Measurements from ENCODE around the gene EGFR. TPM values are rescaled to one million over a fixed set of nuclear protein-coding genes. Genes with fewer than 3 reads are reported as not detected.

EGFR gene
- total and polyA plus RNA-seq, 4 experiments from 2014 or later, result not detected

GRCh38 chr7:55132890-55133551, 114.2 kb downstream of the EGFR start:
- peaks cover 3 to 11% of the 10 kb centered on the region in 2 donors for H3K27me3 Mint-ChIP-seq
- H3K36me3 Mint-ChIP-seq, result no peaks in the 10 kb centered on the region
- CTCF ChIA-PET (ENCODE audit: partially characterized antibody), result no interaction called here
- no peaks in the 10 kb centered on the region for H3K36me3 ChIP-seq (ENCODE audit: insufficient read depth, low read length)
- H3K4me1 Mint-ChIP-seq, result no peaks in the 10 kb centered on the region
- H3K9me3 Mint-ChIP-seq, result peaks cover 0 to 8% (median 0%) of the 10 kb centered on the region in 8 donors
- POLR2A ChIA-PET (ENCODE audit: partially characterized antibody), result no interaction called here
- H3K27me3 ChIP-seq (ENCODE audit: insufficient read depth, low read length), result no peaks in the 10 kb centered on the region
- no peaks in the 10 kb centered on the region for H3K9me3 ChIP-seq (ENCODE audit: control insufficient read depth in 1 of 2, low read length in 2 of 2)
- H3K4me3 ChIP-seq (ENCODE audit: low read length in 2 of 2), result no peak overlapping the region
- no peak overlapping the region for H3K4me3 Mint-ChIP-seq
- no peak for DNase-seq
- H3K27ac ChIP-seq (ENCODE audit: low read depth, low read length), result no peak overlapping the region
- intact Hi-C loops (cut with micrococcal nuclease), result no loop called here
- H3K4me1 ChIP-seq (ENCODE audit: insufficient read depth, low read length), result no peaks in the 10 kb centered on the region
- H3K27ac Mint-ChIP-seq, result no peak overlapping the region

GRCh38 chr7:55133630-55134358, 115.0 kb downstream of the EGFR start:
- no peaks in the 10 kb centered on the region for H3K9me3 ChIP-seq (ENCODE audit: control insufficient read depth in 1 of 2, low read length in 2 of 2)
- no peaks in the 10 kb centered on the region for H3K4me1 ChIP-seq (ENCODE audit: insufficient read depth, low read length)
- no peak overlapping the region for H3K4me3 ChIP-seq (ENCODE audit: low read length in 2 of 2)
- Mint-ChIP-seq H3K27ac (no peak overlapping the region), H3K4me3 (no peak overlapping the region), H3K27me3 (peaks cover 3 to 8% of the 10 kb centered on the region in 2 donors), H3K9me3 (peaks cover 0 to 14% (median 5%) of the 10 kb centered on the region in 8 donors), H3K36me3 (no peaks in the 10 kb centered on the region), H3K4me1 (no peaks in the 10 kb centered on the region)
- POLR2A ChIA-PET (ENCODE audit: partially characterized antibody), result no interaction called here
- H3K27me3 ChIP-seq (ENCODE audit: insufficient read depth, low read length), result no peaks in the 10 kb centered on the region
- intact Hi-C loops (cut with micrococcal nuclease), result no loop called here
- CTCF ChIA-PET (ENCODE audit: partially characterized antibody), result no interaction called here
- no peak for DNase-seq
- no peaks in the 10 kb centered on the region for H3K36me3 ChIP-seq (ENCODE audit: insufficient read depth, low read length)
- H3K27ac ChIP-seq (ENCODE audit: low read depth, low read length), result no peak overlapping the region

GRCh38 chr7:55134359-55134725, 115.5 kb downstream of the EGFR start:
- intact Hi-C loops (cut with micrococcal nuclease), result no loop called here
- Mint-ChIP-seq H3K4me3 (no peak overlapping the region), H3K27me3 (peaks cover 0 to 8% of the 10 kb centered on the region in 2 donors), H3K9me3 (peaks cover 0 to 19% (median 9%) of the 10 kb centered on the region in 8 donors), H3K36me3 (no peaks in the 10 kb centered on the region), H3K27ac (no peak overlapping the region), H3K4me1 (no peaks in the 10 kb centered on the region)
- no peak for DNase-seq
- H3K4me1 ChIP-seq (ENCODE audit: insufficient read depth, low read length), result no peaks in the 10 kb centered on the region
- CTCF ChIA-PET (ENCODE audit: partially characterized antibody), result no interaction called here
- H3K4me3 ChIP-seq (ENCODE audit: low read length in 2 of 2), result no peak overlapping the region
- no peak overlapping the region for H3K27ac ChIP-seq (ENCODE audit: low read depth, low read length)
- H3K9me3 ChIP-seq (ENCODE audit: control insufficient read depth in 1 of 2, low read length in 2 of 2), result no peaks in the 10 kb centered on the region
- H3K27me3 ChIP-seq (ENCODE audit: insufficient read depth, low read length), result no peaks in the 10 kb centered on the region
- no peaks in the 10 kb centered on the region for H3K36me3 ChIP-seq (ENCODE audit: insufficient read depth, low read length)
- POLR2A ChIA-PET (ENCODE audit: partially characterized antibody), result no interaction called here

- Mint-ChIP-seq H3K27ac (no peak overlapping the region), H3K9me3 (peaks cover 0 to 22% (median 9%) of the 10 kb centered on the region in 8 donors), H3K27me3 (peaks cover 0 to 8% of the 10 kb centered on the region in 2 donors), H3K36me3 (no peaks in the 10 kb centered on the region), H3K4me3 (no peak overlapping the region), H3K4me1 (no peaks in the 10 kb centered on the region)
- no peaks in the 10 kb centered on the region for H3K36me3 ChIP-seq (ENCODE audit: insufficient read depth, low read length)
- no peak overlapping the region for H3K4me3 ChIP-seq (ENCODE audit: low read length in 2 of 2)
- intact Hi-C loops (cut with micrococcal nuclease), result no loop called here
- no peak for DNase-seq
- no peaks in the 10 kb centered on the region for H3K27me3 ChIP-seq (ENCODE audit: insufficient read depth, low read length)
- no peaks in the 10 kb centered on the region for H3K4me1 ChIP-seq (ENCODE audit: insufficient read depth, low read length)
- no peak overlapping the region for H3K27ac ChIP-seq (ENCODE audit: low read depth, low read length)
- CTCF ChIA-PET (ENCODE audit: partially characterized antibody), result no interaction called here
- no peaks in the 10 kb centered on the region for H3K9me3 ChIP-seq (ENCODE audit: control insufficient read depth in 1 of 2, low read length in 2 of 2)
- POLR2A ChIA-PET (ENCODE audit: partially characterized antibody), result no interaction called here
Observed at GRCh38 chr7:55134786-55135185, 116.0 kb downstream of the EGFR start.

GRCh38 chr7:55135462-55135861, 116.6 kb downstream of the EGFR start:
- H3K4me1 ChIP-seq (ENCODE audit: insufficient read depth, low read length), result no peaks in the 10 kb centered on the region
- Mint-ChIP-seq H3K9me3 (peaks cover 0 to 22% (median 9%) of the 10 kb centered on the region in 8 donors), H3K27ac (no peak overlapping the region), H3K36me3 (no peaks in the 10 kb centered on the region), H3K4me3 (no peak overlapping the region), H3K4me1 (no peaks in the 10 kb centered on the region), H3K27me3 (peaks cover 0 to 8% of the 10 kb centered on the region in 2 donors)
- POLR2A ChIA-PET (ENCODE audit: partially characterized antibody), result no interaction called here
- CTCF ChIA-PET (ENCODE audit: partially characterized antibody), result no interaction called here
- no peaks in the 10 kb centered on the region for H3K27me3 ChIP-seq (ENCODE audit: insufficient read depth, low read length)
- H3K4me3 ChIP-seq (ENCODE audit: low read length in 2 of 2), result no peak overlapping the region
- intact Hi-C loops (cut with micrococcal nuclease), result no loop called here
- H3K36me3 ChIP-seq (ENCODE audit: insufficient read depth, low read length), result no peaks in the 10 kb centered on the region
- H3K27ac ChIP-seq (ENCODE audit: low read depth, low read length), result no peak overlapping the region
- DNase-seq, result no peak
- H3K9me3 ChIP-seq (ENCODE audit: control insufficient read depth in 1 of 2, low read length in 2 of 2), result no peaks in the 10 kb centered on the region

GRCh38 chr7:55138663-55139062, 119.8 kb downstream of the EGFR start:
- no peaks in the 10 kb centered on the region for H3K36me3 Mint-ChIP-seq
- H3K4me1 Mint-ChIP-seq, result no peaks in the 10 kb centered on the region
- POLR2A ChIA-PET (ENCODE audit: partially characterized antibody), result no interaction called here
- H3K27me3 ChIP-seq (ENCODE audit: insufficient read depth, low read length), result no peaks in the 10 kb centered on the region
- no peak overlapping the region for H3K27ac Mint-ChIP-seq
- DNase-seq, result no peak
- no peaks in the 10 kb centered on the region for H3K4me1 ChIP-seq (ENCODE audit: insufficient read depth, low read length)
- CTCF ChIA-PET (ENCODE audit: partially characterized antibody), result no interaction called here
- no peaks in the 10 kb centered on the region for H3K36me3 ChIP-seq (ENCODE audit: insufficient read depth, low read length)
- peaks cover 0 to 6% of the 10 kb centered on the region in 2 donors for H3K27me3 Mint-ChIP-seq
- H3K4me3 ChIP-seq (ENCODE audit: low read length in 2 of 2), result no peak overlapping the region
- intact Hi-C loops (cut with micrococcal nuclease), result no loop called here
- H3K9me3 Mint-ChIP-seq, result peaks cover 0 to 22% (median 9%) of the 10 kb centered on the region in 8 donors
- H3K4me3 Mint-ChIP-seq, result no peak overlapping the region
- no peak overlapping the region for H3K27ac ChIP-seq (ENCODE audit: low read depth, low read length)
- no peaks in the 10 kb centered on the region for H3K9me3 ChIP-seq (ENCODE audit: control insufficient read depth in 1 of 2, low read length in 2 of 2)

- peaks cover 0 to 22% (median 9%) of the 10 kb centered on the region in 8 donors for H3K9me3 Mint-ChIP-seq
- no peak overlapping the region for H3K27ac ChIP-seq (ENCODE audit: low read depth, low read length)
- DNase-seq, result no peak
- H3K27ac Mint-ChIP-seq, result no peak overlapping the region
- no peak overlapping the region for H3K4me3 Mint-ChIP-seq
- CTCF ChIA-PET (ENCODE audit: partially characterized antibody), result no interaction called here
- H3K36me3 Mint-ChIP-seq, result no peaks in the 10 kb centered on the region
- no peaks in the 10 kb centered on the region for H3K36me3 ChIP-seq (ENCODE audit: insufficient read depth, low read length)
- H3K4me1 ChIP-seq (ENCODE audit: insufficient read depth, low read length), result no peaks in the 10 kb centered on the region
- H3K4me3 ChIP-seq (ENCODE audit: low read length in 2 of 2), result no peak overlapping the region
- peaks cover 2 to 8% of the 10 kb centered on the region in 2 donors for H3K27me3 Mint-ChIP-seq
- POLR2A ChIA-PET (ENCODE audit: partially characterized antibody), result no interaction called here
- H3K4me1 Mint-ChIP-seq, result no peaks in the 10 kb centered on the region
- H3K27me3 ChIP-seq (ENCODE audit: insufficient read depth, low read length), result no peaks in the 10 kb centered on the region
- no peaks in the 10 kb centered on the region for H3K9me3 ChIP-seq (ENCODE audit: control insufficient read depth in 1 of 2, low read length in 2 of 2)
- intact Hi-C loops (cut with micrococcal nuclease), result no loop called here
Observed at GRCh38 chr7:55140221-55140940, 121.6 kb downstream of the EGFR start.

Measured in CD4-positive, alpha-beta memory T cell (primary cell).